ENCODE results near the gene GAB2. TPM values are rescaled to one million over a fixed set of nuclear protein-coding genes. Genes with fewer than 3 reads are reported as not detected.

The GAB2 gene
- total RNA-seq, 1 experiment from 2014 or later: 10.0 TPM

GRCh38 chr11:78432058-78432515 lies 14.5 kb upstream of the GAB2 start:
- POLR2A ChIA-PET: no interaction called here
- no peaks in the 10 kb centered on the region for H3K9me3 ChIP-seq (ENCODE audit: control insufficient read depth, insufficient read depth, low read depth, low read length)
- H3K4me1 ChIP-seq (ENCODE audit: control insufficient read depth, insufficient read depth, low read length): no peaks in the 10 kb centered on the region
- intact Hi-C loops (cut with micrococcal nuclease; ENCODE audit: unreplicated experiment): no loop called here
- TF ChIP-seq, protein P1, sequence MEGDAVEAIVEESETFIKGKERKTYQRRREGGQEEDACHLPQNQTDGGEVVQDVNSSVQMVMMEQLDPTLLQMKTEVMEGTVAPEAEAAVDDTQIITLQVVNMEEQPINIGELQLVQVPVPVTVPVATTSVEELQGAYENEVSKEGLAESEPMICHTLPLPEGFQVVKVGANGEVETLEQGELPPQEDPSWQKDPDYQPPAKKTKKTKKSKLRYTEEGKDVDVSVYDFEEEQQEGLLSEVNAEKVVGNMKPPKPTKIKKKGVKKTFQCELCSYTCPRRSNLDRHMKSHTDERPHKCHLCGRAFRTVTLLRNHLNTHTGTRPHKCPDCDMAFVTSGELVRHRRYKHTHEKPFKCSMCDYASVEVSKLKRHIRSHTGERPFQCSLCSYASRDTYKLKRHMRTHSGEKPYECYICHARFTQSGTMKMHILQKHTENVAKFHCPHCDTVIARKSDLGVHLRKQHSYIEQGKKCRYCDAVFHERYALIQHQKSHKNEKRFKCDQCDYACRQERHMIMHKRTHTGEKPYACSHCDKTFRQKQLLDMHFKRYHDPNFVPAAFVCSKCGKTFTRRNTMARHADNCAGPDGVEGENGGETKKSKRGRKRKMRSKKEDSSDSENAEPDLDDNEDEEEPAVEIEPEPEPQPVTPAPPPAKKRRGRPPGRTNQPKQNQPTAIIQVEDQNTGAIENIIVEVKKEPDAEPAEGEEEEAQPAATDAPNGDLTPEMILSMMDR (IDR thresholded peaks at IDR 0.05): peak; percentile 79
- no peak for TF ChIP-seq SIN3A (IDR thresholded peaks at IDR 0.05; ENCODE audit: borderline replicate concordance, insufficient read depth, low read depth, low read length)
- no peak overlapping the region for H3K27ac ChIP-seq (ENCODE audit: low read length)
- H3K36me3 ChIP-seq (ENCODE audit: control insufficient read depth, insufficient read depth, low read length): no peaks in the 10 kb centered on the region
- in situ Hi-C loops (cut with HindIII; ENCODE audit: low pct_unique_long_range_greater_than_20kb, low sequenced_read_pairs): no loop called here
- no peak overlapping the region for H3K4me3 ChIP-seq (ENCODE audit: low read depth in 2 of 2, low read length in 2 of 2)
- no TSS peak for BruUV-seq (replicated peaks)
- DNase-seq (ENCODE audit: low read depth, low spot score) (no peak), ATAC-seq (no peak)
- CTCF ChIA-PET: interaction anchor here (0.6 to 1.5 kb wide), 4 partner anchors 45 to 204 kb away, joined by 5 to 15 read pairs (median 8); no protein-coding TSS in a partner anchor
- H3K27me3 ChIP-seq (ENCODE audit: control insufficient read depth, insufficient read depth, low read length): no peaks in the 10 kb centered on the region

- ATAC-seq: no peak
- no peaks in the 10 kb centered on the region for H3K9me3 ChIP-seq (ENCODE audit: control insufficient read depth, insufficient read depth, low read depth, low read length)
- no peaks in the 10 kb centered on the region for H3K4me1 ChIP-seq (ENCODE audit: control insufficient read depth, insufficient read depth, low read length)
- no peak overlapping the region for H3K4me3 ChIP-seq (ENCODE audit: low read depth in 2 of 2, low read length in 2 of 2)
- intact Hi-C loops (cut with micrococcal nuclease; ENCODE audit: unreplicated experiment) (no loop called here), in situ Hi-C loops (cut with HindIII; ENCODE audit: low pct_unique_long_range_greater_than_20kb, low sequenced_read_pairs) (no loop called here)
- CTCF ChIA-PET: no interaction called here
- DNase-seq (ENCODE audit: low read depth, low spot score): no peak
- POLR2A ChIA-PET: interaction anchor here (1.0 kb wide), 1 partner anchor 12 kb away, joined by 5 read pairs; the partner anchor contains the start of gene GAB2
- BruUV-seq (replicated peaks): no TSS peak
- TF ChIP-seq POLR2AphosphoS5 (IDR thresholded peaks at IDR 0.05; ENCODE audit: low read depth, low read length): no peak
- TF ChIP-seq SIN3A (IDR thresholded peaks at IDR 0.05; ENCODE audit: borderline replicate concordance, insufficient read depth, low read depth, low read length): no peak
- TF ChIP-seq TCF7L2 (IDR thresholded peaks at IDR 0.05; ENCODE audit: low read depth, low read length): no peak
- TF ChIP-seq, protein P2, sequence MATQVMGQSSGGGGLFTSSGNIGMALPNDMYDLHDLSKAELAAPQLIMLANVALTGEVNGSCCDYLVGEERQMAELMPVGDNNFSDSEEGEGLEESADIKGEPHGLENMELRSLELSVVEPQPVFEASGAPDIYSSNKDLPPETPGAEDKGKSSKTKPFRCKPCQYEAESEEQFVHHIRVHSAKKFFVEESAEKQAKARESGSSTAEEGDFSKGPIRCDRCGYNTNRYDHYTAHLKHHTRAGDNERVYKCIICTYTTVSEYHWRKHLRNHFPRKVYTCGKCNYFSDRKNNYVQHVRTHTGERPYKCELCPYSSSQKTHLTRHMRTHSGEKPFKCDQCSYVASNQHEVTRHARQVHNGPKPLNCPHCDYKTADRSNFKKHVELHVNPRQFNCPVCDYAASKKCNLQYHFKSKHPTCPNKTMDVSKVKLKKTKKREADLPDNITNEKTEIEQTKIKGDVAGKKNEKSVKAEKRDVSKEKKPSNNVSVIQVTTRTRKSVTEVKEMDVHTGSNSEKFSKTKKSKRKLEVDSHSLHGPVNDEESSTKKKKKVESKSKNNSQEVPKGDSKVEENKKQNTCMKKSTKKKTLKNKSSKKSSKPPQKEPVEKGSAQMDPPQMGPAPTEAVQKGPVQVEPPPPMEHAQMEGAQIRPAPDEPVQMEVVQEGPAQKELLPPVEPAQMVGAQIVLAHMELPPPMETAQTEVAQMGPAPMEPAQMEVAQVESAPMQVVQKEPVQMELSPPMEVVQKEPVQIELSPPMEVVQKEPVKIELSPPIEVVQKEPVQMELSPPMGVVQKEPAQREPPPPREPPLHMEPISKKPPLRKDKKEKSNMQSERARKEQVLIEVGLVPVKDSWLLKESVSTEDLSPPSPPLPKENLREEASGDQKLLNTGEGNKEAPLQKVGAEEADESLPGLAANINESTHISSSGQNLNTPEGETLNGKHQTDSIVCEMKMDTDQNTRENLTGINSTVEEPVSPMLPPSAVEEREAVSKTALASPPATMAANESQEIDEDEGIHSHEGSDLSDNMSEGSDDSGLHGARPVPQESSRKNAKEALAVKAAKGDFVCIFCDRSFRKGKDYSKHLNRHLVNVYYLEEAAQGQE (IDR thresholded peaks at IDR 0.05; ENCODE audit: insufficient read depth in 1 of 2, low read depth in 2 of 2, low read length in 1 of 2): no peak
- TF ChIP-seq, protein P1 (IDR thresholded peaks at IDR 0.05): no peak
- H3K27ac ChIP-seq (ENCODE audit: low read length): no peak overlapping the region
- no peaks in the 10 kb centered on the region for H3K27me3 ChIP-seq (ENCODE audit: control insufficient read depth, insufficient read depth, low read length)
- no peaks in the 10 kb centered on the region for H3K36me3 ChIP-seq (ENCODE audit: control insufficient read depth, insufficient read depth, low read length)
Measured at GRCh38 chr11:78429660-78430059, 12.0 kb upstream of the GAB2 start.
